22Rv1 (cell line): ENCODE measurements around the gene HTT.
"Not testable (repeated sequence)": the region's sequence is repeated elsewhere in the genome, so short reads cannot be mapped to it uniquely, and the experiment has no call there.

Source experiments
- H3K27ac ChIP-seq: fragments of 450-650 bp; 2 replicates; pipeline ENCODE4 v1.5.1; 2017
- CTCF ChIP-seq: fragments of 450-650 bp; IDR thresholded peaks from 2 replicates; pipeline ENCODE4 v1.5.1; 2017; ENCODE audit warnings: mild to moderate bottlenecking
- ZFX ChIP-seq: fragments of 450-650 bp; IDR thresholded peaks from 2 replicates; pipeline ENCODE4 v1.6.1; 2017; ENCODE audit warnings: antibody characterized with exemption, borderline replicate concordance

HTT gene

GRCh38 chr4:3047464-3048286 is 26.8 kb upstream of the HTT start:
- no peak overlapping the region for H3K27ac ChIP-seq
- TF ChIP-seq CTCF (peak; percentile 93), ZFX (no peak)

GRCh38 chr4:3051141-3051897 is 23.2 kb upstream of the HTT start:
- not testable (repeated sequence) for H3K27ac ChIP-seq

DNA sequence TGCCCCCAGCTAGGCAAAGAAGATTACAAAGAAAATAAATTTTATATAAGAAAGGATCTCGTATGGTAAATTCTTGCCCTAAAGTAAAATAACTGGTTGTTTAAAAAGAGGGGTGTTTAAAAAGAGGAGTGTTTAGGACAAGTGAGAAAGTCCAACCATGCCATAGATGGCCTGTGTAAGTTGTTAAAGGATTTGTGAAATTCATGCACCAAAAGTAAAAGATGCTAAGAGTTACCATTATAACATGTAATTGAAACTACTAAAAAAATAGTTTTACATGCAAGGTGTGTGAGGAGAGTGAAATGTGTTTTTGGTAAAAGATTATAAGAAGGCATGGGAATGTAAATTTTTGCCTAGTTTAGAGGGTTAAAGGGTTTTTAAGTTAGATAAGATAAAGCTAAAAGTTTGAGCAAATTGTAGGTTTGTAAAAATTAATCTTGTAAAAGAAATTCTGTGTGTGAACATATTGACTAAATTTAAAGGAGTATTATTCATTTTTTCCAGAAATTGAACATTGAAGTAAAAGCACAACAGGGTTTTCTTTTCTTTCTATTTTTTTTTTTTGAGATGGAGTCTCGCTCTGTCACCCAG is 20.2 kb upstream of the HTT start:
- H3K27ac ChIP-seq = no peak overlapping the region
- TF ChIP-seq ZFX (no peak), CTCF (no peak)

GRCh38 chr4:3059943-3060342 is 14.5 kb upstream of the HTT start:
- no peak for TF ChIP-seq CTCF
- TF ChIP-seq ZFX = no peak
- H3K27ac ChIP-seq = no peak overlapping the region

DNA sequence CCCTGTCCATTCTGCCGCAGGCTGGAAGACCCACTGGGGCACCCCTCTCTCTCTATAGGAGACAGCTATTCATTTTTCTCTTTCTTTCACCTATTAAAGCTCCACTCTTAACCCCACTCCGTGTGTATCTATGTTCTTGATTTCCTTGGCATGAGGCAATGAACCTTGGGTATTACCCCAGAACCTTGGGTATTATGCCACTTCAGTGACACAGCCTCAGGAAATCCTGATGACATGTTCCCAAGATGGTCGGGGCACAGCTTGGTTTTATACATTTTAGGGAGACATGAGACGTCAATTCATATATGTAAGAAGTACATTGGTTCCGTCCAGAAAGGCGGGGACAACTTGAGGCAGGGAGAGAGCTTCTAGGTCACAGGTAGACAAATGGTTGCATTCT is 13.5 kb upstream of the HTT start:
- TF ChIP-seq ZFX = no peak
- TF ChIP-seq CTCF = no peak
- no peak overlapping the region for H3K27ac ChIP-seq

- TF ChIP-seq CTCF (no peak), ZFX (no peak)
- no peak overlapping the region for H3K27ac ChIP-seq
Observed at GRCh38 chr4:3062471-3062870, 12.0 kb upstream of the HTT start.

DNA sequence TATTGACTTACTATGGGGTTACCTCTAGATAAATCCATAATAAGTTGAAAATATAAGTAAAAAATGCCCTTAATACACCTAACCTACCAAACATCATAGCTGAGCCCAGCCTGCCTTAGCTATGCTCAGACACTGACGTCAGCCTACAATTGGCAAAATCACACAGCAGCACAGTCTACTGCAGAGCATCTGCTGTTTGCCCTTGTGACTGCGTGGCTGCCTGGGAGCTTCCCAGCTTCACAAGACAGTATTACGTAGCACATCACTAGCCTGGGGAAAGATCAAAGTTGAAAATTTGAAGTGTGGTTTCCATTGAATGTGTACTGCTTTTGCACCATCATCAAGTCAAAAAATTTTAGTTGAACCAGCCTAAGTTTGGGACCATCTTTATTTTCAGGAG is 8.9 kb upstream of the HTT start:
- TF ChIP-seq CTCF (no peak), ZFX (no peak)
- no peak overlapping the region for H3K27ac ChIP-seq
